NCI-H526 treated with DMSO at 0.1 percent for 48 hours (cell line): ENCODE measurements around the gene PPP2R3B.
"Not testable (repeated sequence)": the region's sequence is repeated elsewhere in the genome, so short reads cannot be mapped to it uniquely, and the experiment has no call there.

ENCODE experiments used
- DNase-seq: peaks from one replicate; lab custom pipeline; 2025; lab: John Stamatoyannopoulos, UW

PPP2R3B gene

GRCh38 chrX:337331-337831 lies 49.3 kb downstream of the PPP2R3B start:
- DNase-seq: no peak

DNA sequence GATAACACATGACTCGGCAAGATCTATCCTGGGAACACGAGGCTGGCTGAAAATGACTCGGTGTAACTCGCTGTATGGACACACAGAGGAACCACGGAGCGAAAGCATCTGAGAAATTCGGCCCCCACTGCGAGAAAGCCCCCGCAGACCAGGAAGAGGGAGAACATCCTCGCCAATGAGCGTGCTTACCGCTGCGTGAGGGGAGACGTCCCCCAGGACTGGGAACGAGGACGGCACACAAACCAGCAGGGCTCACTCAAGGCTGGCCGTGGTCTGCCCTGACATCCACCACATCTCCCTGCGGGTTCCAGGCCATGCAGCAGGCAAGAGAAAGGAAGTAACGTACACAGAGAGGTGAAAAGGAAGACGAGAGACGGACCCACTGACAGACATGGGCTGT lies 50.5 kb downstream of the PPP2R3B start:
- no peak for DNase-seq

GRCh38 chrX:335758-336155 lies 51.0 kb downstream of the PPP2R3B start:
- DNase-seq: no peak

DNA sequence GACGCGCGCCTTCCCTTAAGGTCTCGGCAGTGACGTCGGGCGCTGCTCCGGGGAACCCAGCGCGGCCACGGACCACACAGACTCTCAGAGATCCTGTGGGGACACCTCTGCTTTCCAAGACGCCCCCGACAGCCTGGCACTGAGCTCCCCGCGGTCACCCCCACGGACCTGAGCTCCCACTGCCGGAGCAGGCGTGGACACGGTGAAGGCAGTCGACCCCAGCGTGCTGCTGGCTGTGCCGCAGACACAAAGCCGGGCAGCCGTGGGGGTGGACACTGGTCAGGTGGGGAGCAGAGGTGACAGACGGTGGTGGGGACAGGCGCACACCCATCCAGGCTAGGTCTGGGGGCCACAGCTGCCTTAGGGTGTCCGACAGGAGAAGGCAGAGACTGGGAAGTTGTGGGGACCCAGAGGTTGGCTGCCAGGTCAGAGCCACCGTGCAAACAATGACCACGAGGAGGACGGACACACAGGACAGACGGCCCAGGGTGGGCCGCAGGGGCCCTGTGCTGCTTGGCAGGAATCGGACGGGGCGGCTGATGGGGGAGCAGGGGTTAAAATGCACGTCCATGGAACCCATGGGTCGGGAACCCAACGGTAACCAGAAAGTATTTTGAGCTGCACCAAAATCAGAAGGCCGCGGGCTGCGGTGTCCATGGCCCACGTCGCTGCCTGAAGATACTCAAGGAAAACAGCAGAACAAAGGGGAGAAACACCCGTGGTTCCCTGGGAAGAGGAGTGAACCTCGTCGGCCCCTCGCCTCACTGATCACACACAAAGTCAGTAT lies 51.5 kb downstream of the PPP2R3B start:
- no peak for DNase-seq

GRCh38 chrX:334331-334891 lies 52.3 kb downstream of the PPP2R3B start:
- DNase-seq: no peak

- DNase-seq: no peak
Observed at GRCh38 chrX:333611-334311, 52.9 kb downstream of the PPP2R3B start.

GRCh38 chrX:332916-333610 lies 53.6 kb downstream of the PPP2R3B start:
- no peak for DNase-seq

DNA sequence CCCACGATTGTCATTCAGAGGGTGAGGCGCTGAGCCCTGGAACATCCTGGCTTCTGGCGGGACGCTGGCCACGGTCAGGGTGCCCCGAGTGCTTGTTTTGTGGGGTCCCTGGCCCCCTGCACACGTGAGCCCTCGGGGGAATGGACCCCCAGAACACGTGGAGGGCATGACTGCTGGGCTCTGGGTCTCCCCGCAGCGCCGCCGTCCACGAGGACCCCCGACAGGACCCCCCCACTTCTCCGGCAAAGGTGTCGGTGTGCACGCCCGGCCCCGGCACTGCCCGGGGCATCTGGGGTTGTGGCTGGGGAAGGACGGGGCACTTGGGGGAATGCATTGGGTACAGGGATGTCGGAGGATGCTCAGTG lies 54.2 kb downstream of the PPP2R3B start:
- no peak for DNase-seq

GRCh38 chrX:331825-332495 lies 54.7 kb downstream of the PPP2R3B start:
- no peak for DNase-seq

DNA sequence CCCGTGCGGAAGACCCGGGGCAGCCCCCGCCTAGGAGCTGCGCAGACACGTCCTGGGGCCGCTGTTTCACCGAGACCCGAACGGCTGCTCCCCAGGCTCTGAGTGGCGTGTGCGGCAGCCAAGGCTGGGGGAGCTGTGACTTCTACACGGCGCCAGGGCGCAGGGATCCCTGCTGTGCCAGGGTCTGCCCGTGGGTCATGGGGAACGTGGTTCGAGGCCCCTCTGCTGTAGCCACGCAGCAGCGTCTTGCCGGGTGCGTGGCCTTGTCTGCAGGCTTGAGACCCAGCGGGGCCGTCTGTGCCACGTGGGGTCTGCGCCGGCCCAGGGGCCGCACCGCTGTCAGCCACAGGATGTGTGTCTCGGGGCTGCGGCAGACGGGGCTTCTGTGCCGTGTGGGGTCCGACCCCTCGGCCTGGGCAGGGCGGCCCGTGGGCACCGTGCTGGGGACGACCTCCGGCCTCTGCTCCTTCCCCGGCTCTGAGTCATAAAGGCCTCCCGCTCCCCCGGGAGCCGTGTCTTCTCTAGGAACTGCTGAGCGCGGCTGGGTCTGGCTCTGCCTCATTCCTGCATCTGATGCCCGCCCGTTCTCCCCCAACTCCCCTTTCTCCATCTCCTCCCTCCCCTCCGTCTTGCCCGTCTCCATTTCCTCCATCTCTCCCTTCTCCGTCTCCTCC lies 55.4 kb downstream of the PPP2R3B start:
- DNase-seq: peak; percentile 6

GRCh38 chrX:330726-331150 lies 56.0 kb downstream of the PPP2R3B start:
- no peak for DNase-seq

DNA sequence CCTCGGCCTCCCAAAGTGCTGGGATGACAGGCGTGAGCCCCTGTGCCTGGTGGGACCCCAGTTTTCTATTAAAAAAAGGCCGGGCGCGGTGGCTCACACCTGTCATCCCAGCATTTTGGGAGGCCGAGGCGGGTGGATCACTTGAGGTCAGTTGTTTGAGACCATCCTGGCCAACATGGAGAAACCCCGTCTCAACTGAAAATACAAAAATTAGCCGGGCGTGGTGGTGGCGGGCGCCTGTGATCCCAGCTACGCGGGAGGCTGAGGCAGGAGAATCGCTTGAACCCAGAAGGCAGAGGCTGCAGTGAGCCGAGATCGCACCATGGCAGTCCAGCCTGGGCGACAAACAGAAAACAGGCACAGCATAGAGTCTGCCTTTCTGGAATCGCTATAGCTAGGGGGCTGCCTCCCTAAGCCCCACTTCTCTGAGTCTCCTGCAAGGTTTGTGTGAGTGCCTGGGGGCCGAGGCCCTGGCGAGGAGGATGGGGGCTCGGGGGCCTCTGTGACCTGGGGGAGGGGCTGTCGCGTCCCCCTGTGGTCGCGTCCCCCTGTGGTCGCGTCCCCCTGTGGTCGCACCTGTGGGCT lies 56.5 kb downstream of the PPP2R3B start:
- not testable (repeated sequence) for DNase-seq

- no peak for DNase-seq
Observed at GRCh38 chrX:329291-329910, 57.3 kb downstream of the PPP2R3B start.

DNA sequence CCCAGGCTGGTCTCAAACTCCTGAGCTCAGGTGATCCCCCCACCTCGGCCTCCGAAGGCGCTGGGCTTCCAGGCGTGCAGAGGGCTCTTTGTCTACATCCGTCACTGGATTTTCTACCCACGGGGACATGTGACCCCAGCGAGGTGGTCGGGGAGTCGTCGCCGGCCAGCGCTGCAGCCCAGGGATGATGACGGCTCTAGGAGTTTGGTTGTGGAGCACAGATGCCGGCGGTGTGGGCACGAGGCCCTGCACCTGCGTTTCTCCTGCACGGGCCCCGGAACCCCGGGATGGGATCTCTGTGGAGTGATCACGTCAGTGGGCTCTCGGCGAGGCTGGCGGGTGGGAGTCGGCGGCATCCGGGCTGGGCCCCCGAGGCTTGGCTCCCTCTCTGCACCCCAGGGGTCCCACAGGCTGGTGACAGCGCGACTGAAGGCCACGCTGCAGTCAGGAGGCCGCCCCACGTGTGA lies 59.0 kb downstream of the PPP2R3B start:
- no peak for DNase-seq

GRCh38 chrX:324664-325063 lies 62.0 kb downstream of the PPP2R3B start:
- DNase-seq: not testable (repeated sequence)

- no peak for DNase-seq
Observed at GRCh38 chrX:323721-324628, 62.7 kb downstream of the PPP2R3B start.

- no peak for DNase-seq
Observed at GRCh38 chrX:320126-320783, 66.5 kb downstream of the PPP2R3B start.

- no peak for DNase-seq
Observed at GRCh38 chrX:319579-320125, 67.1 kb downstream of the PPP2R3B start.
